HPDE6-E6E7 (cell line): Measurements from ENCODE around the gene SSTR5.
"Not testable (repeated sequence)": the region's sequence is repeated elsewhere in the genome, so short reads cannot be mapped to it uniquely, and the experiment has no call there.

Experiments used
- DNase-seq: peaks from one replicate; pipeline ENCODE4 v3.0.0; 2011; ENCODE audit warnings: missing footprints; ENCODE audit errors: extremely low spot score

SSTR5 gene

DNA sequence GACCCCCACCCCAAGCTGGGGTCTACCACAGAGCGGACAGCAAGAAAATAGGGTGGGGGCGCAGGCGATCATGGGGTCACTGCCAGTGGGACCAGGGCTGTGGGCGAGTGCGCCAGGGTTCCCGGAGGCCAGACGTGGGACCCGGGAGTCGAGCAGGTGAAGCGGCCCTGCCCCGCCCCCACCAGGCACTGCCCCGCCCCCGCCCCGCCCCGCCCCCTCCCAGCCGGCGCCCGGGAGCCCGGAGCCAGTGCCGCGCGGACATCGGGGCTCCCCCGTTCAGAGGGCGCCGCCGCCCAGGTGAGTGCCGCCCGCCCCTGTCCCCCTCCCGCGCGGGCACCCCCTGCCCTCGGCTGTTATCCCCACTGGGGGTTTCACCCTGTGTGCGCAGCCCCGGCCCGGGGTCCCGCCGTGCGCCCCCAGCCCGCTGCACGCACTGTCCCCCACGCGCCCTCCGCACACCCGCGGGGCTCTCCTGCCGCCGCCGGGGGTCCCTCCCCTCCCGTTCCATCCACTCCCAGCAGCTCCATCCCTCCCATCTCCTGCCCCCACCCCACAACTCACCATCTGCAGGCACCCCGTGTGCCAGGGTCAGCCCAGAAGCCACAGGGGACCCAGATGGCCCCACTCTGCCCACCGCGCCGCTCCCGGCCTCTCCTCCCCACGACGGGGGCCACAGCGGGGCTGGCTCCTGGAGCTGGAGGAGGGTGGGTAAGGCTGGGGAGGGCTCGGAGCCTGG, at the start of gene SSTR5:
SSTR5 (plus strand) TSS at position 222 of the 736 bp plus-strand sequence. CDS start 6,122 bp downstream, outside the sequence.
- DNase-seq, result no peak

DNA sequence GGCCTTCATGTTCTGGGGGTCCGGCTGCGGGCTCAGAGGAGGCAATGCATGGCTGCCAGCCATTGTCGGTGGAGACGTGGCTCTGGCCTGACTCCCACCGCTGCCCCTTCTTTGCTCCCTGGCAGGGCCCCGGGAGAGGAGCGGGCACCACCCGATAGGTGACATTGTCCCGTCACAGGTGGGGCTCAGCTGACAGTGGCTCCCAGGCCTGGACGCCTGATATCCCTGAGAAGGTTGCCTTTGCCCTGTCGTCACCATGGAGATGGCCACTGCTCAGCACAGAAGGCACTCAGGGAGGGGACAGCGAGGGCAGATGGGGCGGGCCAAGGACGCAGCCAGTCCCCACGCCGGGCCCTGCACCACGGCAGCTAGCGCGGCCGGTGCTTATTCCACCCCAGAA, 48.4 kb upstream of the SSTR5 start:
- no peak for DNase-seq

DNA sequence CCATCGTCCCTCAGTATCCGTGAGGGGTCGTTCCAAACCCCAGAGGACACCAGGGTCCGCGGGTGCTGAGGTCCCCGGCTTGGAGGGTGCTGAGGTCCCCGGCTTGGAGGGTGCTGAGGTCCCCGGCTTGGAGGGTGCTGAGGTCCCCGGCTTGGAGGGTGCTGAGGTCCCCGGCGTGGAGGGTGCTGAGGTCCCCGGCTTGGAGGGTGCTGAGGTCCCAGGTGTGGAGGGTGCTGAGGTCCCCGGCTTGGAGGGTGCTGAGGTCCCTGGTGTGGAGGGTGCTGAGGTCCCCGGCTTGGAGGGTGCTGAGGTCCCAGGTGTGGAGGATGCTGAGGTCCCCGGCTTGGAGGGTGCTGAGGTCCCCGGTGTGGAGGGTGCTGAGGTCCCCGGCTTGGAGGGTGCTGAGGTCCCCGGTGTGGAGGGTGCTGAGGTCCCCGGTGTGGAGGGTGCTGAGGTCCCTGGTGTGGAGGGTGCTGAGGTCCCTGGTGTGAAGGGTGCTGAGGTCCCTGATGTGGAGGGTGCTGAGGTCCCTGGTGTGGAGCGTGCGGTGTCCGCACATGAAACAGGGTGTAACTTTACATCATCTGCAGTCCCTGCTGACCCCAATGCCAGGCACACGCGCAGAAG, 47.3 kb upstream of the SSTR5 start:
- not testable (repeated sequence) for DNase-seq

DNA sequence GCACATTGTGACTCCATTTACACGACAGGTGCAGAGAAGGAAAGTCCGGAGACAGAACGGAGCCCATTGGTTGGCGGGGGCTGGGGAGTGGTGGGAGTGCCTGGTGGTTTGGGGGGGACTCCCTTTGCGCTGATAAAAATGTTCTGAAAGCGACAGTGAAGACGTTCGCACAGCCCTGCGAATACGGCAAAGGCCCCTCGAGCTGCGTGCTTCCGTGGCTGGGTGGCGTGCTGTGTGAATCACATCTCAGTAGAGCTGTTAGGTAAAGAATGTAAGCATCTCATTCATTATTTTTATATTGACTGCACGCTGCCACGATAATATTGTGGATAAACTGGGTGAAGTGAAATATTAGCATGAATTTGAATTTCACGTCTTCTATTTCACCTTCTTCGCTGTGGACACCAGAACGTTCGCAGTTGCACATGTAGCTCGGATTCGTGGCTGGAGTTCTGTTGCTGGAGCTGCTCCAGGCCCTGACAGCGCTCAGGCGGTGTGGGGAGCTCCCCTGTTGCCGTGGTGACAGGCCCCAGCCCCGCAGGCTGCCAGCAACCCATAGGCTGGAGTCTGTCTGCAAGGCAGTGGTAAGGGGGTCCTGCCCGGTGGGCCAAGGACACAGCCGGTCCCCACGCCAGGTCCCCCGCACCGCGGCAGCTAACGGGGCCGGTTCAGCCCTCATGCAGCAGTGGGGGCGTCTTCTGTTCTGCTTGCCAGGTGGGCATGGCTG, 46.3 kb upstream of the SSTR5 start:
- DNase-seq, result no peak

DNA sequence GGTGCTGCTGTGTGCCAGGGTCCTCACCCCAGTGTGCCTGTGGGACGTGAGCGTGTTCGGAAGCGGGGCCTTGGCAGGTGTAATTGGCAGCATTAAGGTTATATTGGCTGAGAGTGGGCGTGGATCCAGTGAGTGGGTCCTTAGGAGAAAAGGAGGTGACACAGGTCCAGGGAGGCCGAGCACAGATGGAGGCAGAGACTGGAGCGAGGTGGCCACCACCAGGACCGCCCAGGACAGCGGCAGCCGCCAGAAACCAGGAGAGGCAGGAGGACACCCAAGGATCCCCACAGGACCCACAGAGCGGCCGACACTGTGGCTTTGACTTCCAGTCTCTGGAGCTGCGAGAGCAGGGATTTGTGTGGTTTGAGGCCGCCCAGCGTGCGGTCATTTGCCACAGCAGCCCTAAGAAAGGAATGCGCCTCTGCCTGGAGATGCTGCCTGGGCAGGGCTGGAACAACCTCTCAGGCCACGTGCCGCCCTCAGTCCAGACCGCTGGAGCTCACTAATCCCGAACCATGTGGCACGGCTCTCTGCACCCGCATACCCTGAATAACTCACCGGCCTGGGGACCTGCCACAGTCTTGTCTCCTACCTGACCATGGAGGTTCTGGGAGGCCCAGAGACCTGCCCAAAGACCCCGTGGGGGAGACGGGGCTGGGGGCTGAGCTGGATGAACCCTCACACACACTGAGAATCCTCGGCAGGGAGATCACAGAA, 45.6 kb upstream of the SSTR5 start:
- DNase-seq, result no peak

DNA sequence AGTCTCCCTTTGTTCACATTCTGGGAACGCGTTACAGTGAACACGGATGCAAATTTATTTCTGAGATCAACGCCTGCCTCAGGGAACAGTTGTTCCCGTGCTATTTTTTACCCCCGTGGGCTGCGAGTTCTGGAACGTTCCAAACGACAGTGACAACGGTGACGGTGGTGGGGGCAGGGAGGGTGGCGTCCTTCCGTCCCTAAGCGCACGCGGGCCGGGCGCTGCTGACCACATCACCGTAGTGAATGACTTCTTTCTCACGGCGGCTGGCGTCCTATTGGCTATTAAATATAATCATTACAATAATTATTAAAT, 45.1 kb upstream of the SSTR5 start:
- DNase-seq, result no peak

DNA sequence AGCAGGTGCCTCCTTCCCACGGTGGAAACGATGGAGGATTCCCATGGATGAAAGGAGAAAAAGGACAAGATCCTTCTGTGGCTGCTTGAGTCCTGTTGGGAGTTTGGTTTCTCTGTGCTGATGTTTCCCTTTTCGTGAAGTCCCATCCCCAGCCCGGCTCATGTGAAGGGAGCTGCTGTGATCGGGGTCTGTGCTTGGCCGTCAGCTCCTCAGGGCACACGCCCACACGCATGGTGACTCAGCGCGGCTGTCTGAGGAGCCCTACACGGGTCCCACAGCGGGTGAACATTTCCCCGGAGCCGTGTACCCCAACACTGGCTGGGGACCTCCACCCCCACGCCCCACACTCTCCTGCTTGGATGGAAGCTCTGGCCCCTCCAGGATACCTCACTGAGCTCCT, 44.5 kb upstream of the SSTR5 start:
- DNase-seq, result no peak

DNA sequence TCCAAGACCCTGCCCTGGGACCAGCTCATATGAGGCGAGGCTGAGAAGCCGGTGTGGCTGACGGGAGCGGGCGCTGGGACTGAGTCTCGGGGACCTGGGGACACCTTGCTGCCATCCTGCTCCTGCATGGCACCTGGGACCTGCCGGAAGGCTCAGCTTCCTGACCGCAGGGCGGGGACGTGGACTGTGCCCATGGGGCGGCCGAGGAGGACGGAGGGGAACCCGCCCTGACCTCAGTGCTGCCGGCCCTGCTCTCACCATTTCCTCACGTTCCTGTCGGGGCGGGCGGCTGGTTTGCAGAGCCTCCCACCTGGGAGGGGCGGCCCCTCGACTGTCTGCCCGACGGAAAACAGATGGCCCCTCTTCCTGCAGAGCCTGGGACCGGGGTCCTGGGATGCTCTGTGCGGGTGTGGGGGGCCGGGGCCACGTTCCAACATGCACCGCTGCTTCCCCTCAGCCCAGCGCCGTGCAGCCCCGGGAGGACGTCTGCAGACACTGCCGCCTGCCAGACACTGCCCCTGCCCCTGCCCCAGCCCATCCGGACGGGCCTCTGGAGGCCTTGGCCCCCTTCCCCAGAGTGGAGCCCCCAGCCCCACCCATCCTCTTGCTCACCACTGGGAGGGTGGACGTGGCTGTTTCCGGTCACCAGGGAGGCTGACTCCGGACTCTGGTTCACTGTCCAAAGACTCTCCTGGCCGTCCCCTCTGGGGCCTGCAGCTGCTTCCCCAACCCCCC, 43.9 kb upstream of the SSTR5 start:
- no peak for DNase-seq

DNA sequence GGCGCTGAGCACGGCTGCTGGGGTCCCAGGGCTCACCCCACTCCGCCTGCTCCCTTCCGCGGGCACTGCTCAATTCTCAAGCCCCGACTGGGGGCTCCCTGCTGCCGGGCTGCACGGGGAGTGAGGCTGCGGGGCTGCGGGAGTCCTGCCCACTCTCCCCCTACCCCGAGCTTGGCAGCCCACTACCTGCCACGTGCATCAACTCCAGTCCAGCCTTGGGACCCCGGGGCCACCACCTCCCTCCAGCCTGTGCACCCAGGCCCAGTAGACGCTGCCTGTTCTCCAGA, 43.3 kb upstream of the SSTR5 start:
- DNase-seq, result no peak

DNA sequence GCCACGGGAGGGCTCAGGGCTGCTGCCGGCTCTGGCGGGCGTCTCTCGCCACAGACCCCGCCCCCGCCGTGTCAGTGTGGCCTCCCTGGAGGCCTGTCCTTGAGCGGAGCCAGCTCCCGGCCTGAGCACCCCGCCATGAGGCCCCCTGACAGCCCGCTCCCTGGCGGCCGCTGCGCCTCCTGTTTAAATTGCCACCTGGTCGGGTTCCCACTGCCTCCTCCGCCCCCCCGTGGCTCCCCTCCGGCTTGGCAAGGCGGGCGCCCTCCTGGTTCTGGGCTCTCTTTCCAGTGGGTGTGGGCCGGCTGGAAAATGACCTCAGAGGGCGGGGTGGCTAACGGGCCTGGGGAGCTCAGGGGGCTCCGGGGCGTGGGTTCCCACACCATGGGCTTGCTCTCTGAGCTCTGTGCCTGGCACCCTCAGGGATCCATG, 42.1 kb upstream of the SSTR5 start:
- no peak for DNase-seq

DNA sequence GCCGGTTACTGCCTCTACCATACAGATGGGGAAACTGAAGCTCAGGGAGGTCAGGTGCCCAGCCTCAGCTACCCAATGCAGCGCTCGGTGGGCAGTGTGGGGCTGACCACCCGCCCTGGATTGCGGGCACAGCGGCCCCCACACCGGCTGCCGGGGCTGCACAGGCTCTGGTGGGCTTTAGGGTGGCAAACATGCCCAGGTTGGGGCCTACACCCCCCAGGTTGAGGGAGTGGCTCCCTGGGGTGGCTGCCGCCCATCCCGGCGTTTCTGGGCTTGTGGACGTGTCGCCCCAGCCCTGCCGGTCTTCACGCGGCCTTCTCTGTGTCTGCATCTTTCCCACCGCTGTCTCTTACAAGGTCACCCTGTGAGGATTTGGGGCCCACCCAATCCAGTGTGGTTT, 40.9 kb upstream of the SSTR5 start:
- no peak for DNase-seq

DNA sequence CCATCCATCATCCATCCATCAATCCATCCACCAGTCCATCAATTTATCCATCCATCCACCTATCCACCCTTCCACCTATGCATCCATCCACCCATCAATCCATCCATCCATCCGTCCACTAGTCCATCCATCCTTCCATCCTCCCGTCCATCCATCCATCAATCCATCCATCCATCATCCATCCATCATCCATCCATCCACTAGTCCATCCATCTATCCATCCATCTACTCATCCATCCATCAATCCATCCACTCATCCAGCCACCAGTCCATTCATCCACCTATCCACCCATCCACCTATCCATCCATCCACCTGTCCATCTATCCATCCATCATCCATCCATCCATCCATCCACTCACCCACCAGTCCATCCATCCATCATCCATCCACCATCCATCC, 39.9 kb upstream of the SSTR5 start:
- DNase-seq, result no peak

DNA sequence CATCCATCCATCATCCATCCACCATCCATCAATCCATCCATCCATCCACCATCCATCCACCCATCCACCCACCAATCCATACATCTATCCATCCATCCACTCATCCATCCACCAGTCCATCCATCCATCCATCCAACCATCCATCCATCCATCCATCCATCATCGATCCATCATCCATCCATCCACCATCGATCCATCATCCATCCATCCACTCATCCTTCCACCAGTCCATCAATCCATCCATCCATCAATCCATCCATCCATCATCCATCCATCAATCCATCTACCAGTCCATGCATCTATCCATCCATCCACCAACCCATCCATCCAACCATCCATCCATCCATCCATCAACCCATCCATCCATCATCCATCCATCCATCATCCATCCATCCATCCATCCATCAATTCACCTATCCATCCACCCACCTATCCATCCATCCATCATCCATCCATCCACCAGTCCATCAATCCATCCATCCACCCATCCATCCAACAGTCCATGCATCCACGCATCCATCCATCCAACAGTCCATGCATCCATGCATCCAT, 39.3 kb upstream of the SSTR5 start:
- DNase-seq, result no peak

DNA sequence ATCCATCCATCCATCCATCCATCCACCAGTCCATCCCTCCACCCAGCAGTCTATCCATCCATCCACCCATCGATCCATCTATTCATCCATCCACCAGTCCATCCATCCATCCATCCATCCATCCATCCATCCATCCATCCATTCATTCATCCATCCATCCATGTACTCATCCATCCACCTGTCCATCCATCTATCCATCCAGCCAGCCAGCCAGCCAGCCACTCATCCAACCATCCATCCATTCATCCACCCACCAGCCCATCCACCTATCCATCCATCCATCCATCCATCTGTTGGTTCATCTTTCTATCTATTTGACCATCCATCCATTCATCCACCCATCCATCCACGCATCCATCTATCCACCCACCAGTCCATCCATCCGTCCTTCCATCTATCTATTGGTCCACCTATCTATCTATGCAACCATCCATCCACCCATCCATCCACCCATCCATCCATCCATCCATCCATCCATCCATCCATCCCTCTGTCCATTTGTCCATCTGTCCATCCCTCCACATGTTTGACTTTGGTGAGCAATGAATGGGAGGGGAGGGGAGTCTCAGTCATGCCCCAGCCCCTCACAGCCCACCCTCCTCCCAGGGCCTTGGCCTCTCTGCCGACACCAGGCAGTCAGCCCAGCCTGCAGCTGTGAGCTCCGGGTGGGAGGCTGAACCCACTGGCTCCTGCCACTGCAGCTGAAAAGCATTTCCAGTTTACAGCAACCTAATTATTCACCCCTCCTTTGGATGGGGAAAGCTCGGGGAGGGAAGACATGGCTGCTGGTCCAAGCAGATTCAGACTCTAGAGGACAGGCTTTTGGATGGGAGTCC, 38.1 kb upstream of the SSTR5 start:
- no peak for DNase-seq

DNA sequence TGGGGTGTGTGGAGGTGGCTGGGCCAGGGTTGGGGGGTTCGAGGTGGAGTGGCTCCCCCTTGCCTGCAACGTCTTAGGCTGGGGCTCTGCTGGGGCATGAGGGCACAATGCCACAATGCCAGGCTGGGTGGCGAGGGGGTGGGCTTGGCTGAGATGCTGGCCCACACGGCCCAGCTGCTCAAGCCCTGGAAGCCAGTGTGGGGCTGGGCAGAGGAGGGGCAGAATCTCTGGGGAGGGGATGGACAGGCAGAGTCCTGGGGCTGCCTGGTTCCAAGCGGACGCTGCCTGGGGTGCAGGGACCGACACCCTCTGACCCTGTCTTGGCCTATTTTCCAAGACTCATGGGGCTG, 37.5 kb upstream of the SSTR5 start:
- no peak for DNase-seq

DNA sequence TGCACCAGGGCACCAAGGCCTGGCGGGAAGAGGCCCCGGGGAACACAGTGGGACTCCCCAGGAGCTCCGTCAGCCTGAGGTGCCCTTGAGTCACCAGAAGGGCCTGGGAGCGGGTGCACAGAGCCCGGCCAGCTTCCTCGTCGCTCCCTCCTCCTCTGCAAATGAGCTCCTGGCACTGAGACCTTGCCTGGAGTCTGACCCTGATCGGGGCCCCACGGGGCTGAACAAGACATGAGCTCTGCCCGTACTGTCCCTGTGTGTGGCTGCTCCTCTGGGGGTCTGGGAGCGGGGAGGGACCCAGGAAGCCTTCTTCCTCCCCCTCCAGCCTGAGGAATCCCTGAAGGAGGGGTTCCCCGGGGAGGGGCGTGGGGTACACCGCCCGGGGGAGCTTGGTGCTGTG, 36.4 kb upstream of the SSTR5 start:
- peak; percentile 8 for DNase-seq

DNA sequence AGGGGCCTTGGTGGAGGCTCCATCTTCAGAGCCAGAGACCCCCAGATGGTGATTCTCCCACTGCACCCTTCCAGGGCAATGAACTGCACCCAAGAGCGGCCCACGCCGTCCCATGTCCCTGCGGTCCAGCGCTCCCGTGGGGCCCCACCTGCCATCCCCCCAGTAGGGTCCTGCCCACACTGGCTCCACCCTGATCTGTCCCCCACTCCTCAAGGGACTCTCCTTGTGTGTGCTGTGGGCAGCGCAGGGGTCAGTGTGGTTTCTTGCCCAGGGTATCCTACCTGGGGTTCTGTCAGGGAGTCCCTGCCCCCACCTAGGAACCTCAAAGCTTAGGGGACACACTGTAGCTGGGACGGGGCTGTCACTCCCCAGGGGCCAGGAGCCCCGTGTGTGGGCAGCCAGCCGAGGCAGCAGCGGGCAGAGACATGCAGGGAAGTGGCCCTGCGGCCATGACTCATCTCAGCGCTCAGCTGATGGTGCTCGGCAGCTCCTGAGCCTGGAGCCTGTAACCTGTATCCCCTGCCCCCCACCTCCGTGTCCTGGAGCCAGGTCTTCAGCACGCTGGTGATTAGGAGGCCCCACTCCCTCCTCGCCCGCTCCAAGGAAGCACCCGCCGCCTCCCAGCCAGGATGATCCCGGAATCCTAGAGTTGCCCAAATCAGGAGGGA, 35.7 kb upstream of the SSTR5 start:
- DNase-seq, result peak; percentile 32

DNA sequence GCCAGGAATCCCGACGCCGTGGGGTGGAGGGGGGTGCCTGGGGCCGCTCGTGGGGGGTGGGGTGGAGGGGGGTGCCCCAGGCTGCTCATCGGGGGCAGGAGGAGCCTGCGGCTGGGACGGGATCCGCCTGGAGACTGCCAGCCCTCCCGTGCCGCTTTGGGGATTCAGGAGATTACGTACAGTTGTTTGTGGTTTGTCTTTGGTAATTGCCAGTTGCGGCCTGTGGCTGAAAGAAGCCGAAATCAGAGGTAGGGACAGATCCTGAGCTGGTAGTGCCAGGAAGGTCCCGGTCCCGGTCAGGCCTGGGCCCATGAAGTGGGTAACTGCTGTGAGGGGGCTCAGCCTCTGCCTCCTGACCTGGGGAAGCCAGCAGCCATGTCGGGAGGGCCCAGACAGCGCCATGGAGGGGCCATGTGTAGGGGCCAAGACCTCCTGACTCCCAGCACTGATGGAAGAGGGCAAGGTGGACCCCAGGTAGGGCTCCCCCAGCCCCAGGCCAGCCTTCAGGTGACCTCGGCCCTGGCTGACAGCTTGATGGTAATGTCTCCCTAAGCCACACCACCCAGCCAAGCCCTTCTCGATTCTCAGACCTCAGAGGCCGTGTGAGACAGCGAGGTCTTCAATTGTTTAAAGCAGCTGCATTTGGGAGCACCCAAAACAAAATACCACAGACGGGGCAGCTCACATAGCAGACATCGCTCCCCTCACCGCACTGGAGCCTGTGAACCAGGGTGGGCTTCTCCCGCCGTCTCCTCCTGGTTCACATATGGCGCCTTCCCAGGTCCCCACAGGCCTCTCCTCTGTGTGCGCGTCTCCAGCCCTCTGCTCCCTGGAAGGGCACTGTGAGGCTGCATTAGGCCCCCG, 34.9 kb upstream of the SSTR5 start:
- DNase-seq, result no peak

DNA sequence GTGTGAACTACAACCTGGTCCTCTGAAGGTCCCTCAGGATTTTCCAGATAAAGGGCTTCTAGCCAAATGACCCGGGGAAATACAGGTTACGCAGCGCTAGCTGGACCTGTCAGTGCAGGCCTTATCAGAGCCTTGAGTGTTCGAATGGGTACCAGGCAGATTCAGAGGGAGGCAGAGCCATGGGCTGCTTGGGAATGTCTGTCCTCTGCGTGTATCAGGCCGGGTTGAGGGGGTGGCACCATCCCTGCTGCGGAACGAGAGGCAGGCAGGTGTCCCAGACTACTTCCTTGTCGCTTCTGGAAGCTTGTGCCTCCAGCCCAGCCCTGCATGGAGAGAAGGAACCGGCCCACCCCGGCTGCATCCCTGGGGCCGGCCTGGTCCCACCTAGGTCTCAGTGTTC, 33.6 kb upstream of the SSTR5 start:
- no peak for DNase-seq
